ENCODE measurements around the gene TRPM5.
A peak's percentile ranks its signal among the peaks of the same experiment; 100 is the strongest.

The TRPM5 gene

DNA sequence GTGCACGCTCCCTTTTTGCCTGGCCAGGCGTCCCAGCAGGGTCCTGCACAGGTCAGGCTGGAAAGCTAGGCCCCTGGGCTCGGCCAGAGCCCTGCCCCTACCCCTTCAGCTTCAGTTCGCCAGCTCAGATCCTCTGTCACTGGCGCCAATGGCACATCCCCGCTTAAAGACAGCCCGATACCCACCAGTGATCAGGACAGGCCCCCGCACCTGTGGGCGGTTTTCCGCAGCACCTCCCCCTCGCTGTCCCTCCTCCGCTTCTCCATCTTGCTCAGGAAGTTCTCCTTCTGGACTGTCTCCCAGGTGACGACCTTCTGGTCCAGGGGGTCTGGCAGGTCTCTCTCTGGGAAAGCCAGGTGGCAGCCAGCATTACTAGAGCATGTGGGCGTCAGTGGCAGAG lies 37.9 kb downstream of the TRPM5 start:
- DNase-seq = peak; percentile 63

DNA sequence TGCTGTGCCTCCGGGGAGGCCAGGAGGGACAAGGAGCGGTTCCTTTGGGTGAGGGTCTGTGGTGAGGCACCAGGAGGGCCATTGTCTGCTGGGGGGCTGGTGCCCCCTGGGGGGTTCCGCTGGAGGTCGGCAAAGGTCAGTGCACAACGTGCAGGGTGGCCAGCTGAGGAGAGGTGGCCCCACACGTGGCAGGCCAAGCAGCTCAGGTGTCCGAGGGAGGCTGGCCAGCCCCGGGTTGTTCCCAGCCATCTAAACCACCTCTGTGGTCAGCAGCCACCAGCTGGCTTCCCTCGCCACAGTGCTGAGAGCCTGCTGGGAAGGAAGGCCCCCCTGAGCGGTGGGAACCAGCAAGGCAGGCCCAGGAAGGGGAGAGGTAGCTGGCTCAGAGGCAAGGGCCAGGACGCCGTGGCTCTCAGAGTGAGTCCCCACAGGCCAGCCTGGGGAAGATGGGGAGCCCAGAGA lies 39.5 kb downstream of the TRPM5 start:
- no peak for DNase-seq

DNA sequence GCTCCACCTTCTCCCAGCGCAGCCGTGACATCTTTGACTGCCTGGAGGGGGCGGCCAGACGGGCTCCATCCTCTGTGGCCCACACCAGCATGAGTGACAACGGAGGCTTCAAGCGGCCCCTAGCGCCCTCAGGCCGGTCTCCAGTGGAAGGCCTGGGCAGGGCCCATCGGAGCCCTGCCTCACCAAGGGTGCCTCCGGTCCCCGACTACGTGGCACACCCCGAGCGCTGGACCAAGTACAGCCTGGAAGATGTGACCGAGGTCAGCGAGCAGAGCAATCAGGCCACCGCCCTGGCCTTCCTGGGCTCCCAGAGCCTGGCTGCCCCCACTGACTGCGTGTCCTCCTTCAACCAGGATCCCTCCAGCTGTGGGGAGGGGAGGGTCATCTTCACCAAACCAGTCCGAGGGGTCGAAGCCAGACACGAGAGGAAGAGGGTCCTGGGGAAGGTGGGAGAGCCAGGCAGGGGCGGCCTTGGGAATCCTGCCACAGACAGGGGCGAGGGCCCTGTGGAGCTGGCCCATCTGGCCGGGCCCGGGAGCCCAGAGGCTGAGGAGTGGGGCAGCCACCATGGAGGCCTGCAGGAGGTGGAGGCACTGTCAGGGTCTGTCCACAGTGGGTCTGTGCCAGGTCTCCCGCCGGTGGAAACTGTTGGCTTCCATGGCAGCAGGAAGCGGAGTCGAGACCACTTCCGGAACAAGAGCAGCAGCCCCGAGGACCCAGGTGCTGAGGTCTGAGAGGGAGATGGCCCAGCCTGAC lies 41.2 kb downstream of the TRPM5 start:
- no peak for DNase-seq

DNA sequence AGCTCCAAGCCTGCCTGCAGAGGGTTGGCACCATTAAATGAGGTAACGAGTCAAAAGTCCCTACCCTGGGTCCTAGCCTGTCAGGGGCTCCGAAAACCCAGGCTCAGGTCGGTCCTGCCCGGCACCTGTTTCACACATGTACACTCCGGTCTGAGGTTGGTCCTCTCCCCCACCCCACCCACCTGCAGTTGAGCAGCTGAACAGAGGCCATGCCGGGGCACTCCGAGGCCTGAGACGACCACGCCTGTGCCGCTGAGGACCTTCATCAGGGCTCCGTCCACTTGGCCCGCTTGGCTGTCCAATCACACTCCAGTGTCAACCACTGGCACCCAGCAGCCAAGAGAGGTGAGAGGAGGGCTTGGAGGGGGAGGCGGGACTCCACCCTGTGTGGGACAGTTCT lies 42.2 kb downstream of the TRPM5 start:
- DNase-seq = no peak

DNA sequence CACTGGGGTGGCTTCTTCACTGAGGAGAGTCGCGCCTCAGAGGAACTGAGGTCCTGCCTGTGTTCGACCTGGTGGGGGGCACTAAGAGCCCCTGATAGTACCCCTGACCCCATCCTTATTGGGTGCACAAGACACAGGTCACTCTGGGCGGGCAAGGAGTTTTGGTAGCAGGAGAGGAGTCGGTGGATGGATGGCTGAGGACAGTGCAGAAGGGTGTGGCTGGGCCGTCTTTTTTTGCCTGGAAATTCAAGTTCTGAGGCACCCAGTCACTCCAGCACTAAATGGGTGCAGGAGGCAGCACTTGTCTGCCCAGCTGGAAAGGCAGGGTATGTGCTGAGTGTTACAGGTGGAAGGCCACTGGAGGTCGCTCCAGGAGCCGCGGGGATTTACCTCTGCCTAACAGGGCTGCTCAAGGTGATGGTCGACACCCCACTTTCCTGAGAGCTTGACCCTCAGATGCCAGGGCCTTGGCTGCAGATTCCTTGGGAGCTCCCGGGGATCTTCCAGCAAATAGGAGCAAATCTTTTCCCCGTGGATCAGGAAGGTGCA lies 42.8 kb downstream of the TRPM5 start:
- no peak for DNase-seq

DNA sequence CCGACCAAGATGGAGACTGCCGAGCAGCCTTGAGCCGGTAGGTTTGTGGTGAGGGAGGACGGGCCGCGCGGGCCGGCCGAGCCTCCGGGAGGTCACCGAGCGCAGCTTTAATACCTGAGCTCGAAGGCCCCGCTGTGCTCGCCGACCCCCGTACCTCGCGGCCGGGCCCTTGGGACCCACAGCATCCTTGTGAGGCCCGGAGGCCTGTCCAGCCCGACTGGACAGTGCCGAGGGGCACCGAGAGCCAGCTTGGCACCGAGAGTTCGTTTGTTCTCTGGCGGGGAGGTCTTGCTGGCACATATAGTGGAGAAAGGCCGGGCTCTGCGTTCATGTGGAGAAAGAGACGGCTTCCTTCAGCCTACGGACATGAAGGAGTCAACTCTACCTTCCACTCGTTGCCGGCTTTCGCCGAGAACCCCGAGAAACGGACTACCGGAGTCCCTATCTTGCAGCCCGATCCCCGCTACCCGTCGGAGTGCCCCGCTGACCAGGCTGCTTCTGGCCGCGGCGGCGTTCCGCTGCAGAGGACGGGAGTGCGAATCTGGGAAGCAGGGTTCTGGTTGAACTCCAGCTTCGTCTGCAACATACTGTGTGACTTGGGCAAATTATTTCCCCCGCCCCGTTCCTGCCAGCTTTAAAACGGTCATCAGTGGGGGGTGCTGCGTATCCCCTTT lies 43.4 kb downstream of the TRPM5 start:
- no peak for DNase-seq

DNA sequence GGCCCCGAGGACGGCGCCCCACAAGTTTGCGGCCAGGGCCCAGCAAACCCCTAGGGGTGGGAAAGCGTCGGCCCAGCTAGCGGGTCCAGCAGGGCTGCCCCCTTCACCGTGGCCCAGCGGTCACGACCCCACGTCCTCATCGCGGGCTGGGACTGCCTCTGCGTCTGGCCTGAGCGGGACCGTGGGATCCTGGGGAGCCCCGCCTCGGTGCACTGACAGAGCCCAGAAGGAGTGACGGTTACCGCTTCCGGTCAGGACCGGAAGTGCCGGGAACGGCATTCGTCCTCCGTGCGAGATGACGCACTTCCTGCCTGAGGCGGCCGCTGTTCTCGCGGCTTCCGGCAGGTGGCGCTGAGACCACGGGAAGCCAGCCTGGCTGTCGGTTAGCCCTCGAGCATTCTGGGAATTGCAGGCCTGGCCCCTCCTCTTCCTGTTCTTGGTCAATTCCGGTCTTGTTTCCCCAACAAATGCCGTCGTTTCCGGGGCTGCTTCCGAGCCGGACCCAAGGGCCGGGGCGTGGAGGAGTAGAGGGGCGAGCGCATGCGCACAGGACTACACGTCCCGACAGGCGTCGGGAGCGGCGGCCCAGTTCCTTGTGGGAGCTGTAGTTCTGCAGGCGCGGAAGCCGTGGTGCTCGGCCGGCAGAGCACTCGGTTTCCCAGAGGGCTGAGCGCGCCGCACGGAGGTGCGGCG lies 44.1 kb downstream of the TRPM5 start, which contains the start of gene TSSC4:
Gene TSSC4 (plus strand): TSS at position 682 of the 693 bp plus-strand sequence. CDS start 1,884 bp downstream, outside the sequence.
- DNase-seq = peak; percentile 96

DNA sequence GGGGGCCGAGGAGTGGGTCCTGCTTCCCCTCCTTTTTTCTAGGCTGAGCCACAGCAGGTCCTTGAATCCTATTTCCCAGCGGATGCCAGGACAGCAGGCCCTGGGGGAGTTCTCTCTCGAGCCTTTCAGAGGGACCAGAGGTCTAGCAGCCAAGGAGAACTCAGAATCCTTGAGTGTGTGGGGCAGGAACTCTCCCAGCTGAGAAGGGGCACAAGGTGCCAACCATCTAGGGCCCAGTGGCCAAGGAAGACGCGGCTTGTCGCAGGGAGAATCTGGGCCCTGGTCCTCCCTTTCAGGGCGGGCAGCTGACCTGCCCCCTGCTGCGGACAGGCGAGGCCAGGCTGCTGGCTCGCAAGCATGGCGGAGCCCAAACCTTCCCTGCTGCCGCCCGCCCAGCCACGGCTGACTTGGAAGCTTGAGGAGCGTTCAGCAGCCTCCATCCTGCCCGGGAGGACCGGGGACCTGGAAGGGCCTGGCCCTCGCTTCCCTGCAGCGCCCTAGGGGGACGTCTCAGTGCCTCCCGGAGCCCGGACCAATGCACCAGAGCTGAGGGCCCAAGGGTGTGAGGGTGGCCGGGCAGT lies 44.7 kb downstream of the TRPM5 start:
- no peak for DNase-seq

DNA sequence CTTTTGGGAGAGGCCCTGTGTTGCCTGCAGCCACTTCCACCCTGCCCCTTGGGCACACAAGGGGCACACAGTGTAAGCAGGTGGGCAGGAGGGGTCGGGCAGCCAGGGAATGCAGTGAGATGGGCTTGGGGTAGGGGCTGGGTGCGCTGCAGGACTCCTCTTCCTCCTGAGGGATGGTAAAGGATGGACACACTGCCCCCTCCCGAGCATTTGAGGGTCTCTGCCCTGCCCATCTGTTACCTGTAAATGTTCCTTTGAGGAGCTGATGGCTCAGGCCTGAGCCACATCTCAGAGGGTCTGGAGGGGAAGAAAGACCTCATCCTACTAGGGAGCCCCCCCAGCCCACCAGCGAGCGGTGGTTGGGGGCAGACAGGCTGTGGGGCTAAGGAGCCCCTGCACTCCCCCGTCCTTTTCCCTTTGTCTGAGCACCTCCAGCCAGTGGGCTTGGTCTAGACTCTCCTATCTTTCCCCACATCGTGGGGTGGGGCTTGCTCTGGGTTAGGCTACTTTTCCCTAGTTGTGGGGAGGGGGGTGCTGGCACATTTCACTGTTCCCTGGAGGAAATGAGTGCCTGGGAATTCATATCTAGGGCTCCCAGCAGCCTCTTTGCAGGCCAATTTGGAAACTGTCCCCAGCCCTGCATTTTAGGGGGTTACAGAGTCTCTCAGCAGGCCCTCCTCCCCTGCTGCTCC lies 45.5 kb downstream of the TRPM5 start:
- DNase-seq = no peak

DNA sequence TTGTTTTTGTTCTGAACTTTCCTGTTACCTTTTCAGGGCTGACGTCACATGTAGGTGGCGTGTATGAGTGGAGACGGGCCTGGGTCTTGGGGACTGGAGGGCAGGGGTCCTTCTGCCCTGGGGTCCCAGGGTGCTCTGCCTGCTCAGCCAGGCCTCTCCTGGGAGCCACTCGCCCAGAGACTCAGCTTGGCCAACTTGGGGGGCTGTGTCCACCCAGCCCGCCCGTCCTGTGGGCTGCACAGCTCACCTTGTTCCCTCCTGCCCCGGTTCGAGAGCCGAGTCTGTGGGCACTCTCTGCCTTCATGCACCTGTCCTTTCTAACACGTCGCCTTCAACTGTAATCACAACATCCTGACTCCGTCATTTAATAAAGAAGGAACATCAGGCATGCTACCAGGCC lies 47.3 kb downstream of the TRPM5 start:
- no peak for DNase-seq

DNA sequence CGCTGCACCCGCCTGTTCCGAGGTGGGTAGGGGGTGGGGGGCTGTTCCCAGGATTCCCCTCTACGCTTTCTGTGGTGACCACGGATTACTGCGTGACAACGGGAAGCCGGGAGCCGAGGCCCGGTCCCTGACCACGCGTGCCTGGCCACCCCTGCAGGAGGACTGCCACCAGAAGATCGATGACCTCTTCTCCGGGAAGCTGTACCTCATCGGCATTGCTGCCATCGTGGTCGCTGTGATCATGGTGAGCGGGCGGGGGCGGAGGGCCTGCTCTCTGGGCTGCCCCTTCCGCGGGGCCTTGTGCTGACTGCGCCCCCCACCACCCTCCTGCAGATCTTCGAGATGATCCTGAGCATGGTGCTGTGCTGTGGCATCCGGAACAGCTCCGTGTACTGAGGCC lies 47.8 kb downstream of the TRPM5 start:
- no peak for DNase-seq

DNA sequence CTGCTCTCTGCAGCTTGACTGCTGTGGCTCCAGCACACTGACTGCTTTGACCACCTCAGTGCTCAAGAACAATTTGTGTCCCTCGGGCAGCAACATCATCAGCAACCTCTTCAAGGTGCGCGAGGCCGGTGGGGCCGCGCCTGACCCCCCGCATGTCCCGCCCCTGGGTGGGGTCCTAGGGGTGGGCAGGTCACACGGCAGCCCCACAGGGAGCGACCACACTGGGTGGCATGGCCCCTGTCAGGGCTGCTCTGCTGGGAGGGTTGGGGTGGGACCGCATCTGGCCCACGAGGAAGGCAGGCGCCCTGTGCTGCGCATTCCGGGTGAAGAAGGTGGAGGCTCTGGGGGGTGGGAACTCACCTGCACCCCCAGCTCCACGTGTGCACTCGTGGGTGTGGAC lies 48.5 kb downstream of the TRPM5 start:
- no peak for DNase-seq

DNA sequence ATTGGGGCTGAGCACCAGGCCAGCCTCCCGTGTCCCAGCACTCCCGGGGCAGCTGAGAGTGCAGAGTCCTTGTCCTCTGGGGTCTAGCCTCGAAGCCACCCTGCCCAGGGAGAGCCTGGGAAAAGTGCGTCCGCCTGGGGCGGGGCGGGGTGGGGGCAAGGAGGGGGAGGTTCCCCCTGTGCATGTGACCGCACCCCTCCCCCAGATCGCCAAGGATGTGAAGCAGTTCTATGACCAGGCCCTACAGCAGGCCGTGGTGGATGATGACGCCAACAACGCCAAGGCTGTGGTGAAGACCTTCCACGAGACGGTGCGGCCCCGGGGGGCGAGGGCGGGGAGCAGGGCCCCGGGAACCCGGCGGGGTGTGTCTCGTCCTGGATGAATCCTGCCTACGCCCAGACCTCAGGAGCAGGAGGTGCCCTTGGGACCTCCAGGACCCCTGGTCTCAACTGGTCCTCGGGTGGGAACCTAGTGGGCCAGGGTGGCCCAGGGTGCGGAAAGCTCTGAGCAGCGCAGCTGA lies 49.0 kb downstream of the TRPM5 start:
- DNase-seq = no peak

DNA sequence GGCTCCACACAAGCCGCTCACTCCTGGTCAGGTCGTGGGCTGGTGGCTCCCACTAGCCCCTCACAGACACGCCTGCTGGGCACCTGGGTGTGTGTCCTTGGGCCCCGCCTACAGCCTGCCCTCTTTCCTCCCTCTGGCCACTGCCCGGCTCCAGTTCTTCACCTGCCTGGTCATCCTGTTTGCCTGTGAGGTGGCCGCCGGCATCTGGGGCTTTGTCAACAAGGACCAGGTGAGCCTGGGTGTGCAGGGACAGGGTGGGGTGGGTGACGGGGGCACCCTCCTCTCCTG lies 49.6 kb downstream of the TRPM5 start:
- no peak for DNase-seq
